GM23338 (cell line): ENCODE measurements around the gene ANKLE2. TPM values are rescaled to one million over a fixed set of nuclear protein-coding genes. Genes with fewer than 3 reads are reported as not detected.
"Not testable (repeated sequence)": the region's sequence is repeated elsewhere in the genome, so short reads cannot be mapped to it uniquely, and the experiment has no call there.

Source experiments
- ATAC-seq: fragments of 200-7000 bp; cut with Tn5 transposase; 3 replicates; pipeline ENCODE4 v1.9.1; 2020
- DNase-seq: peaks from one replicate; pipeline ENCODE4 v3.0.0-alpha.2; 2015; ENCODE audit warnings: low spot score
- H2AFZ ChIP-seq: fragments of 200-600 bp; sonication (generic); 2 replicates; pipeline ENCODE4 v1.8.0; 2016; ENCODE audit warnings: antibody characterized with exemption, mild to moderate bottlenecking, moderate library complexity
- H3F3A ChIP-seq: fragments of 200-600 bp; sonication (generic); replicated peaks from 2 replicates; pipeline ENCODE4 v1.8.0; 2017; ENCODE audit warnings: antibody characterized with exemption, mixed run types, low read depth
- H3K27ac ChIP-seq: fragments of 200-600 bp; sonication (generic); 2 replicates; pipeline ENCODE4 v1.6.1; 2016; ENCODE audit warnings: low read depth
- H3K27me3 ChIP-seq: fragments of 200-600 bp; sonication (generic); 2 replicates; pipeline ENCODE4 v1.8.0; 2016; ENCODE audit warnings: mild to moderate bottlenecking, mixed run types, moderate library complexity; ENCODE audit not compliant: insufficient read depth
- H3K36me3 ChIP-seq: fragments of 200-600 bp; sonication (generic); 2 replicates; pipeline ENCODE4 v1.8.0; 2016; ENCODE audit warnings: mild to moderate bottlenecking; ENCODE audit not compliant: insufficient read depth
- H3K4me1 ChIP-seq: fragments of 200-600 bp; sonication (generic); 2 replicates; pipeline ENCODE4 v1.8.0; 2016; ENCODE audit warnings: mild to moderate bottlenecking, moderate library complexity; ENCODE audit not compliant: insufficient read depth
- H3K4me2 ChIP-seq: fragments of 200-600 bp; sonication (generic); 2 replicates; pipeline ENCODE4 v1.7.1; 2017; ENCODE audit warnings: mixed run types
- H3K4me3 ChIP-seq: fragments of 200-600 bp; sonication (generic); 2 replicates; pipeline ENCODE4 v1.6.1; 2016; ENCODE audit warnings: mixed run types
- H3K79me2 ChIP-seq: fragments of 200-600 bp; sonication (generic); replicated peaks from 2 replicates; pipeline ENCODE4 v1.8.0; 2017; ENCODE audit warnings: mild to moderate bottlenecking; ENCODE audit not compliant: insufficient read depth
- H3K9me2 ChIP-seq: fragments of 200-600 bp; sonication (generic); 2 replicates; pipeline ENCODE4 v1.8.0; 2017; ENCODE audit not compliant: insufficient read depth
- H4K20me1 ChIP-seq: fragments of 200-600 bp; sonication (generic); replicated peaks from 2 replicates; pipeline ENCODE4 v1.8.0; 2017; ENCODE audit warnings: mild to moderate bottlenecking; ENCODE audit not compliant: insufficient read depth
- H3K27ac Mint-ChIP-seq: 2 replicates; pipeline ENCODE4 v1.8.0; 2020; ENCODE audit warnings: inconsistent platforms, mild to moderate bottlenecking, moderate library complexity, mixed read lengths
- H3K27me3 Mint-ChIP-seq: 3 replicates; pipeline ENCODE4 v1.8.0; 2022; ENCODE audit warnings: low read depth, mild to moderate bottlenecking, moderate library complexity, mixed read lengths, inconsistent platforms; ENCODE audit not compliant: insufficient read depth, poor library complexity
- H3K36me3 Mint-ChIP-seq: 3 replicates; pipeline ENCODE4 v1.8.0; 2021; ENCODE audit warnings: low read depth, mild to moderate bottlenecking, inconsistent platforms, moderate library complexity, mixed read lengths
- H3K4me1 Mint-ChIP-seq: 3 replicates; pipeline ENCODE4 v1.8.0; 2020; ENCODE audit warnings: mild to moderate bottlenecking, inconsistent platforms, mixed read lengths
- H3K4me3 Mint-ChIP-seq: 3 replicates; pipeline ENCODE4 v1.8.0; 2021; ENCODE audit warnings: moderate library complexity, mild to moderate bottlenecking, inconsistent platforms, mixed read lengths
- H3K9me3 Mint-ChIP-seq: 3 replicates; pipeline ENCODE4 v1.8.0; 2020; ENCODE audit warnings: moderate library complexity, mild to moderate bottlenecking, inconsistent platforms, mixed read lengths
- CTCF ChIP-seq, 2 experiments: fragments of 200-600 bp in 1 of 2; sonication (generic) in 1 of 2; conservative IDR thresholded peaks; 2 replicates each; pipeline versions ENCODE4 v1.5.1 to v1.6.1; 2016 to 2017; ENCODE audit warnings: antibody characterized with exemption in 2 of 2, low read depth in 2 of 2, mild to moderate bottlenecking in 2 of 2, moderate library complexity in 1 of 2
- ETS1 ChIP-seq: IDR thresholded peaks from 2 replicates; pipeline ENCODE4 v1.6.1; 2016; ENCODE audit warnings: antibody characterized with exemption
- EZH2phosphoT487 ChIP-seq: fragments of 200-600 bp; sonication (generic); IDR thresholded peaks from one replicate; pipeline ENCODE4 v1.8.1; 2018; ENCODE audit warnings: antibody characterized with exemption; ENCODE audit not compliant: unreplicated experiment
- JUNB ChIP-seq: IDR thresholded peaks from one replicate; pipeline ENCODE4 v1.6.1; 2016; ENCODE audit warnings: antibody characterized with exemption; ENCODE audit not compliant: unreplicated experiment
- long read RNA-seq: library from polyadenylated mRNA; unstranded; transcript quantifications from one replicate; pipeline ENCODE4 v2.0.0, GENCODE V29; 2020; ENCODE audit not compliant: unreplicated experiment
- polyA plus RNA-seq: library from polyadenylated mRNA; unstranded; fragments of >200 nt; fragmentation: Nextera tagmentation; extraction: Ambion mirVana; gene quantifications from 2 replicates; pipeline ENCODE4 v1.2.1, GENCODE V29; 2016
- total RNA-seq: library from RNA; depleted of rRNA; stranded (reverse); fragments of >200 nt; shearing (Covaris generic); gene quantifications from 2 replicates; pipeline ENCODE4 v1.2.3, GENCODE V29; 2014; rRNA removed

The ANKLE2 gene
- total RNA-seq (63.7 and 68.4 TPM in 2 replicates), polyA plus RNA-seq (25.1 and 27.2 TPM in 2 replicates)
- long read RNA-seq, full-length matches to known transcripts: 5 of 24 reads
- long read RNA-seq, partial matches to known transcripts: 14 of 24 reads
- long read RNA-seq, other reads (novel, unspliced or antisense): 5 of 24 reads

GRCh38 chr12:132761032-132761920, at the start of gene ANKLE2:
Gene ANKLE2 (minus strand): TSS chr12:132761832. CDS start chr12:132761798, 34 bp downstream.
- Histone ChIP-seq H3K4me2 (peak within 1 kb of the TSS; percentile 100), H3K36me3 (no peaks in the 10 kb centered on the region), H2AFZ (peak within 1 kb of the TSS; percentile 97), H3K4me1 (peaks cover 9% of the 10 kb centered on the region; the same call in 1 of the 2 replicates), H3K27ac (peak within 1 kb of the TSS; percentile 96), H3K4me3 (peak within 1 kb of the TSS; percentile 95), H3K79me2 (peaks cover 57% of the 10 kb centered on the region), H3K9me2 (no peaks in the 10 kb centered on the region), H3K27me3 (no peaks in the 10 kb centered on the region), H4K20me1 (peaks cover 37% of the 10 kb centered on the region), H3F3A (peaks cover 16% of the 10 kb centered on the region)
- H3K27ac Mint-ChIP-seq: peak within 1 kb of the TSS; percentile 96
- peaks cover 9% of the 10 kb centered on the region for H3K4me1 Mint-ChIP-seq
- DNase-seq: peak; percentile 50
- no peaks in the 10 kb centered on the region for H3K9me3 Mint-ChIP-seq
- peaks cover 13% of the 10 kb centered on the region for H3K27me3 Mint-ChIP-seq
- peak; percentile 18 for ATAC-seq
- peak within 1 kb of the TSS; percentile 99 for H3K4me3 Mint-ChIP-seq
- H3K36me3 Mint-ChIP-seq: peaks cover 34% of the 10 kb centered on the region
- TF ChIP-seq CTCF (conservative IDR thresholded peaks at IDR 0.05; ENCODE audit: low read depth in 2 of 2): no peak
- no peak for TF ChIP-seq EZH2phosphoT487
- TF ChIP-seq ETS1: no peak
- no peak for TF ChIP-seq JUNB

- H3K27me3 ChIP-seq, H2AFZ ChIP-seq, H4K20me1 ChIP-seq, H3K4me3 Mint-ChIP-seq, H3K4me1 ChIP-seq, H3K9me2 ChIP-seq, H3K4me2 ChIP-seq, ATAC-seq, H3K4me1 Mint-ChIP-seq, H3K79me2 ChIP-seq, H3K27ac ChIP-seq, H3K27ac Mint-ChIP-seq, H3K4me3 ChIP-seq, H3K27me3 Mint-ChIP-seq: not testable (repeated sequence)
- DNase-seq: peak; percentile 55
- Mint-ChIP-seq H3K9me3 (peaks cover 16% of the 10 kb centered on the region), H3K36me3 (peaks cover 81% of the 10 kb centered on the region)
- peak; percentile 46 to 58; a peak in 3 of 4 replicates for TF ChIP-seq CTCF (conservative IDR thresholded peaks at IDR 0.05; ENCODE audit: low read depth in 2 of 2)
- Histone ChIP-seq H3K36me3 (peaks cover 17% of the 10 kb centered on the region; the same call in 1 of the 2 replicates), H3F3A (peaks cover 12% of the 10 kb centered on the region)
Observed at GRCh38 chr12:132809391-132809790, 47.8 kb upstream of the ANKLE2 start.
